Heart left ventricle (tissue), 16 donors: ENCODE results near the gene CAMK2D. TPM values are rescaled to one million over a fixed set of nuclear protein-coding genes. Genes with fewer than 3 reads are reported as not detected.

Experiments used
- ATAC-seq, 4 donors: fragments of 200-7000 bp; cut with Tn5 transposase; one replicate each; pipeline ENCODE4 v1.9.1; 2020 to 2022; ENCODE audit warnings: moderate library complexity in 4 of 4, mild to moderate bottlenecking in 3 of 4, moderate number of reproducible peaks in 1 of 4
- DNase-seq, 5 donors: peaks; one replicate each; pipeline ENCODE4 v3.0.0-alpha.2; 2020
- H3K27ac ChIP-seq, 12 donors: fragments of 200-600 bp; sonication (generic) in 4 of 12; one replicate each; pipeline versions ENCODE4 v1.5.0 to v1.8.0; 2016 to 2022; ENCODE audit warnings: mild to moderate bottlenecking in 2 of 12
- H3K27me3 ChIP-seq, 9 donors: fragments of 200-600 bp; sonication (generic) in 2 of 9; one replicate each; pipeline versions ENCODE4 v1.5.1 to v1.8.0; 2016 to 2022; ENCODE audit warnings: mild to moderate bottlenecking in 3 of 9
- H3K36me3 ChIP-seq, 9 donors: fragments of 200-600 bp; sonication (generic) in 2 of 9; one replicate each; pipeline versions ENCODE4 v1.5.0 to v1.8.0; 2018 to 2022; ENCODE audit warnings: mild to moderate bottlenecking in 2 of 9
- H3K4me1 ChIP-seq, 12 donors: fragments of 200-600 bp; sonication (generic) in 4 of 12; one replicate each; pipeline versions ENCODE4 v1.5.0 to v1.8.0; 2016 to 2022; ENCODE audit warnings: mild to moderate bottlenecking in 3 of 12
- H3K4me3 ChIP-seq, 12 donors: fragments of 200-600 bp; sonication (generic) in 4 of 12; one replicate each; pipeline versions ENCODE4 v1.5.0 to v1.8.0; 2017 to 2022; ENCODE audit warnings: mild to moderate bottlenecking in 9 of 12, moderate library complexity in 4 of 12
- H3K9me3 ChIP-seq, 12 donors: fragments of 200-600 bp; sonication (generic) in 4 of 12; one replicate each; pipeline versions ENCODE4 v1.5.0 to v1.8.0; 2016 to 2022; ENCODE audit warnings: mild to moderate bottlenecking in 1 of 12
- CTCF ChIP-seq, 12 donors: fragments of 200-600 bp; sonication (generic) in 4 of 12; IDR thresholded peaks; one replicate each; pipeline versions ENCODE4 v1.5.0 to v1.8.0; 2018 to 2022; ENCODE audit warnings: antibody characterized with exemption in 12 of 12, mild to moderate bottlenecking in 5 of 12
- POLR2A ChIP-seq, 2 donors: fragments of 450-650 bp; IDR thresholded peaks; one replicate each; pipeline ENCODE4 v1.6.1; 2017; ENCODE audit warnings: antibody characterized with exemption in 2 of 2, mild to moderate bottlenecking in 2 of 2, moderate library complexity in 2 of 2
- WGBS, 4 donors: extraction: QIAGEN DNeasy Blood & Tissue Kit in 2 of 4; methylation state at CpG; one replicate each; pipeline versions ENCODE4 v1.1.5 to v1.1.7; 2013 to 2018; 5-methylcytosine and 5-hydroxymethylcytosine counted together
- intact Hi-C, 10 donors: fragments of 100-400 bp; cut with DNase I; formaldehyde crosslinking; loops; one replicate each; pipeline versions ENCODE4 v1.11.1 to v1.14.2; 2022
- polyA plus RNA-seq, 2 donors: library from polyadenylated mRNA; stranded (reverse); fragments of 200-250 nt; gene quantifications; one replicate each; pipeline ENCODE4 v1.2.3, GENCODE V29; 2013
- total RNA-seq, 9 donors: library from RNA; depleted of rRNA in 2 of 9; stranded (reverse); fragments of >200 nt in 2 of 9; fragmentation: NEBNext Ultra II Directional in 3 of 9; extraction: Animal tissue kit (Norgen Biotek cat#: 25700) in 3 of 9; gene quantifications; one replicate each; pipeline versions ENCODE4 v1.1.0 to v1.2.4, GENCODE V29; 2016 to 2023
- donor health status: ischemic (EF 13 %, LVEDD 7.1; RV severe dilation, severe dysfunction).
- donor health status: healthy with polysubstance abuse.
- donor health status: DM: no; HTN: yes; CAD: no.
- donor health status: DM: no; HTN: no; CAD: no.
- donor health status: ischemic (EF 25% LVEDD 6.9; RV normal size, moderate dysfunction).
- donor health status: ischemic (EF 25% LVEDD 5.7; RV mildly dilated, moderate dysfunction).
- donor health status: healthy.
- donor health status: DM: yes; HTN: yes; CAD: no.
- donor health status: ischemic (EF 35%, LVEDD 5.7; RV mildly dilated, moderate dysfunction).
- donor health status: nonischemic (EF 11% LVEDD 7.7; RV severe dilation, severe dysfunction).
- donor health status: DM: yes; HTN: yes; CAD: no.
- donor health status: PGD.
- donor health status: ischemic (EF 29% LVEDD 5.4; RV normal size, mild dysfunction).
- donor health status: nonischemic (EF 23%, LVEDD 6.1; RV moderate dilation, normal function).

CAMK2D gene
- total and polyA plus RNA-seq, 11 donors: 40.9 to 294 (median 215) TPM

GRCh38 chr4:113555868-113556267 lies 205.7 kb downstream of the CAMK2D start:
- WGBS, 4 donors: 40 to 46% (median 44%) methylated on average over 5 of the region's 5 CpGs
- Histone ChIP-seq H3K9me3 (no peaks in the 10 kb centered on the region), H3K27me3 (no peaks in the 10 kb centered on the region), H3K27ac (peak overlapping the region; percentile 64 to 92 (median 81)), H3K4me3 (peak overlapping the region in 4 of 12 donors; percentile 7 to 15 (median 10)), H3K4me1 (peaks cover 0 to 39% (median 24%) of the 10 kb centered on the region in 12 donors), H3K36me3 (peaks cover 0 to 15% (median 5%) of the 10 kb centered on the region in 9 donors)
- peak; percentile 83 to 96 (median 90) for ATAC-seq
- DNase-seq: peak in 4 of 5 donors; percentile 25 to 68 (median 50)
- TF ChIP-seq POLR2A (IDR thresholded peaks at IDR 0.05) (no peak), CTCF (IDR thresholded peaks at IDR 0.05) (no peak)
- intact Hi-C loops: loop anchor here in 3 of 10 donors (10.0 kb wide), 2 partner anchors 79 to 129 kb away; no protein-coding TSS in a partner anchor

- intact Hi-C loops: loop anchor here in 3 of 10 donors (10.0 kb wide), 2 partner anchors 82 to 132 kb away; no protein-coding TSS in a partner anchor
- Histone ChIP-seq H3K27me3 (no peaks in the 10 kb centered on the region), H3K36me3 (peaks cover 0 to 21% (median 6%) of the 10 kb centered on the region in 9 donors), H3K4me1 (peaks cover 0 to 43% (median 22%) of the 10 kb centered on the region in 12 donors), H3K4me3 (no peak overlapping the region), H3K9me3 (no peaks in the 10 kb centered on the region), H3K27ac (no peak overlapping the region)
- no peak for TF ChIP-seq POLR2A (IDR thresholded peaks at IDR 0.05)
- no peak for TF ChIP-seq CTCF (IDR thresholded peaks at IDR 0.05)
- 96 to 100% (median 98%) methylated on average over 3 of the region's 3 CpGs for WGBS, 4 donors
- ATAC-seq (no peak), DNase-seq (no peak)
Observed at GRCh38 chr4:113553082-113553481, 208.5 kb downstream of the CAMK2D start.

- no peak for DNase-seq
- Histone ChIP-seq H3K36me3 (peaks cover 0 to 22% (median 7%) of the 10 kb centered on the region in 9 donors), H3K4me3 (no peak overlapping the region), H3K4me1 (peaks cover 0 to 36% (median 18%) of the 10 kb centered on the region in 12 donors), H3K27ac (peak overlapping the region in 1 of 12 donors; percentile 1), H3K27me3 (no peaks in the 10 kb centered on the region), H3K9me3 (no peaks in the 10 kb centered on the region)
- TF ChIP-seq POLR2A (IDR thresholded peaks at IDR 0.05) (no peak), CTCF (IDR thresholded peaks at IDR 0.05) (no peak)
- no peak for ATAC-seq
- WGBS, 4 donors: 93 to 99% (median 95%) methylated on average over 2 of the region's 2 CpGs
- intact Hi-C loops: loop anchor here in 4 of 10 donors (2.0 to 10.0 kb wide), 3 partner anchors 84 to 210 kb away; partner anchors contain the start of gene CAMK2D (in 1 of the 4)
Observed at GRCh38 chr4:113550510-113550909, 211.0 kb downstream of the CAMK2D start.

- H3K4me3 ChIP-seq: no peak overlapping the region
- no peaks in the 10 kb centered on the region for H3K9me3 ChIP-seq
- intact Hi-C loops: loop anchor here in 9 of 10 donors (2.0 to 10.0 kb wide), 10 partner anchors 66 to 356 kb away; partner anchors contain the start of gene CAMK2D (in 5 of the 9)
- H3K27ac ChIP-seq: peak overlapping the region in 11 of 12 donors; percentile 23 to 75 (median 56)
- peak in 1 of 4 donors; percentile 18 for ATAC-seq
- no peak for TF ChIP-seq POLR2A (IDR thresholded peaks at IDR 0.05)
- TF ChIP-seq CTCF (IDR thresholded peaks at IDR 0.05): no peak
- peaks cover 0 to 27% (median 7%) of the 10 kb centered on the region in 9 donors for H3K36me3 ChIP-seq
- no peaks in the 10 kb centered on the region for H3K27me3 ChIP-seq
- WGBS, 4 donors: 95 to 100% (median 99%) methylated on average over 1 of the region's 1 CpG
- DNase-seq: no peak
- peaks cover 0 to 19% (median 12%) of the 10 kb centered on the region in 12 donors for H3K4me1 ChIP-seq
Observed at GRCh38 chr4:113548303-113548702, 213.2 kb downstream of the CAMK2D start.
